Gastrocnemius medialis (tissue), 4 donors: ENCODE data around the gene MYLK3. TPM values are rescaled to one million over a fixed set of nuclear protein-coding genes. Genes with fewer than 3 reads are reported as not detected.

ENCODE experiments used
- ATAC-seq, 2 donors: fragments of 150-250 bp; one replicate each; pipeline ENCODE4 v1.9.1; 2016
- DNase-seq, 2 donors: peaks; one replicate each; pipeline ENCODE4 v3.0.0-alpha.2; 2019
- H3K27ac ChIP-seq, 4 donors: fragments of 200-600 bp; sonication (generic); 1 replicate in 1 of 4; 2 replicates in 3 of 4; pipeline ENCODE4 v1.5.1; 2016 to 2018; ENCODE audit warnings: mild to moderate bottlenecking in 2 of 4, moderate library complexity in 1 of 4
- H3K27me3 ChIP-seq, 3 donors: fragments of 200-600 bp; sonication (generic) in 2 of 3; 1 replicate in 1 of 3; 2 replicates in 2 of 3; pipeline versions ENCODE4 v1.5.1 to v1.6.0; 2016 to 2019; ENCODE audit warnings: mild to moderate bottlenecking in 1 of 3, moderate library complexity in 1 of 3
- H3K36me3 ChIP-seq, 2 donors: fragments of 200-600 bp; sonication (generic) in 1 of 2; one replicate each; pipeline ENCODE4 v1.5.1; 2017 to 2018
- H3K4me1 ChIP-seq, 2 donors: fragments of 200-600 bp; sonication (generic) in 1 of 2; one replicate each; pipeline ENCODE4 v1.5.1; 2016 to 2017; ENCODE audit warnings: mild to moderate bottlenecking in 2 of 2
- H3K4me3 ChIP-seq, 4 donors: fragments of 200-600 bp; sonication (generic) in 3 of 4; 1 replicate in 1 of 4; 2 replicates in 3 of 4; pipeline ENCODE4 v1.5.1; 2016 to 2019; ENCODE audit warnings: mild to moderate bottlenecking in 2 of 4
- H3K9me3 ChIP-seq, 3 donors: fragments of 200-600 bp; sonication (generic) in 2 of 3; 1 replicate in 1 of 3; 2 replicates in 2 of 3; pipeline ENCODE4 v1.5.1; 2016 to 2019
- CTCF ChIP-seq, 5 experiments: fragments of 450-650 bp in 3 of 5; fragments of 200-600 bp in 2 of 5; sonication (generic) in 2 of 5; IDR thresholded peaks in 4 of 5; conservative IDR thresholded peaks in 1 of 5; 1 replicate in 4 of 5; 2 replicates in 1 of 5; pipeline ENCODE4 v1.5.1; 2016 to 2019; ENCODE audit warnings: antibody characterized with exemption in 5 of 5, mild to moderate bottlenecking in 3 of 5, moderate library complexity in 3 of 5
- POLR2A ChIP-seq, 2 donors: fragments of 450-650 bp; IDR thresholded peaks; one replicate each; pipeline ENCODE4 v1.6.1; 2017; ENCODE audit warnings: antibody characterized with exemption in 2 of 2, mild to moderate bottlenecking in 2 of 2, moderate library complexity in 2 of 2
- in situ Hi-C, 4 donors: fragments of 200-750 bp; cut with MboI; loops; one replicate each; pipeline versions ENCODE4 v1.15.0 to v1.8.0; 2017; ENCODE audit warnings: low sequenced_read_pairs in 4 of 4
- intact Hi-C: fragments of 100-400 bp; cut with DNase I; formaldehyde crosslinking; loops from one replicate; pipeline ENCODE4 v1.15.1; 2023; ENCODE audit warnings: low total_unique reads
- total RNA-seq, 4 donors: library from RNA; depleted of rRNA; stranded (reverse); fragments of >200 nt; gene quantifications; one replicate each; pipeline versions ENCODE4 v1.1.0 to v1.2.3, GENCODE V29; 2016

MYLK3 gene
- total RNA-seq, 4 donors from 2014 or later, result 2.4 to 9.2 (median 5.2) TPM

GRCh38 chr16:46763147-46763546 is 15.0 kb upstream of the MYLK3 start:
- Histone ChIP-seq H3K27ac (peak overlapping the region; percentile 78 to 93 (median 90)), H3K9me3 (no peaks in the 10 kb centered on the region), H3K36me3 (no peaks in the 10 kb centered on the region), H3K4me3 (peak overlapping the region; percentile 23 to 44 (median 33)), H3K27me3 (no peaks in the 10 kb centered on the region), H3K4me1 (peaks cover 19 to 25% of the 10 kb centered on the region in 2 donors)
- no peak for TF ChIP-seq CTCF (IDR thresholded peaks at IDR 0.05 in 4 of 5, conservative IDR thresholded peaks at IDR 0.05 in 1 of 5)
- no peak for TF ChIP-seq POLR2A (IDR thresholded peaks at IDR 0.05)
- DNase-seq (peak; percentile 61 to 80), ATAC-seq (peak; percentile 55 to 85)
- intact Hi-C loops (loop anchor here (2.0 kb wide), 1 partner anchor 50 kb away; no protein-coding TSS in a partner anchor), in situ Hi-C loops (no loop called here)

- DNase-seq (no peak), ATAC-seq (peak in 1 of 2 donors; percentile 36)
- in situ Hi-C loops, result no loop called here
- Histone ChIP-seq H3K36me3 (no peaks in the 10 kb centered on the region), H3K4me1 (peaks cover 22 to 31% of the 10 kb centered on the region in 2 donors), H3K9me3 (no peaks in the 10 kb centered on the region), H3K27ac (peak overlapping the region; percentile 78 to 93 (median 90)), H3K27me3 (no peaks in the 10 kb centered on the region), H3K4me3 (peak overlapping the region in 3 of 4 donors; percentile 23 to 44 (median 30))
- TF ChIP-seq CTCF (IDR thresholded peaks at IDR 0.05 in 4 of 5, conservative IDR thresholded peaks at IDR 0.05 in 1 of 5), result no peak
- TF ChIP-seq POLR2A (IDR thresholded peaks at IDR 0.05), result no peak
- intact Hi-C loops, result loop anchor here (2.0 kb wide), 1 partner anchor 50 kb away; no protein-coding TSS in a partner anchor
These were observed 14.4 kb upstream of the MYLK3 start for GRCh38 chr16:46762583-46762982.

GRCh38 chr16:46759309-46759708 is 11.2 kb upstream of the MYLK3 start:
- Histone ChIP-seq H3K36me3 (no peaks in the 10 kb centered on the region), H3K27me3 (no peaks in the 10 kb centered on the region), H3K4me1 (peaks cover 38 to 48% of the 10 kb centered on the region in 2 donors), H3K4me3 (no peak overlapping the region), H3K27ac (peak overlapping the region; percentile 78 to 93 (median 90)), H3K9me3 (no peaks in the 10 kb centered on the region)
- TF ChIP-seq POLR2A (IDR thresholded peaks at IDR 0.05) (no peak), CTCF (IDR thresholded peaks at IDR 0.05 in 4 of 5, conservative IDR thresholded peaks at IDR 0.05 in 1 of 5) (no peak)
- ATAC-seq (no peak), DNase-seq (no peak)
- in situ Hi-C loops (no loop called here), intact Hi-C loops (loop anchor here (10.0 kb wide), 1 partner anchor 135 kb away; no protein-coding TSS in a partner anchor)

- Histone ChIP-seq H3K9me3 (no peaks in the 10 kb centered on the region), H3K27ac (peak overlapping the region; percentile 78 to 93 (median 90)), H3K4me1 (peaks cover 29 to 39% of the 10 kb centered on the region in 2 donors), H3K4me3 (peak overlapping the region; percentile 37 to 53 (median 42)), H3K36me3 (no peaks in the 10 kb centered on the region), H3K27me3 (no peaks in the 10 kb centered on the region)
- in situ Hi-C loops, result no loop called here
- no peak for TF ChIP-seq POLR2A (IDR thresholded peaks at IDR 0.05)
- TF ChIP-seq CTCF (IDR thresholded peaks at IDR 0.05 in 4 of 5, conservative IDR thresholded peaks at IDR 0.05 in 1 of 5), result peak in 1 of 5 experiments; percentile 17
- ATAC-seq (peak; percentile 82 to 86), DNase-seq (peak; percentile 86 to 89)
- intact Hi-C loops, result loop anchor here (10.0 kb wide), 1 partner anchor 137 kb away; no protein-coding TSS in a partner anchor
These were observed 9.4 kb upstream of the MYLK3 start for GRCh38 chr16:46757339-46758050.
